ENCODE data around the gene SETD1B.
"Not testable (repeated sequence)": the region's sequence is repeated elsewhere in the genome, so short reads cannot be mapped to it uniquely, and the experiment has no call there.

Gene SETD1B

GRCh38 chr12:121828306-121828705 is 24.5 kb downstream of the SETD1B start:
- no peak for DNase-seq

GRCh38 chr12:121828826-121829225 is 25.0 kb downstream of the SETD1B start:
- DNase-seq, result no peak

- DNase-seq, result no peak
Observed at GRCh38 chr12:121829250-121829918, 25.6 kb downstream of the SETD1B start.

GRCh38 chr12:121830134-121830533 is 26.3 kb downstream of the SETD1B start:
- DNase-seq, result no peak

GRCh38 chr12:121830588-121831265 is 26.9 kb downstream of the SETD1B start:
- DNase-seq, result no peak

- no peak for DNase-seq
Observed at GRCh38 chr12:121831571-121832245, 27.9 kb downstream of the SETD1B start.

GRCh38 chr12:121837680-121838079 is 33.9 kb downstream of the SETD1B start:
- no peak for DNase-seq

GRCh38 chr12:121838126-121838525 is 34.3 kb downstream of the SETD1B start:
- DNase-seq, result no peak

GRCh38 chr12:121839106-121839992 is 35.5 kb downstream of the SETD1B start:
- peak; percentile 99 for DNase-seq

GRCh38 chr12:121839993-121840761 is 36.4 kb downstream of the SETD1B start:
- no peak for DNase-seq

- no peak for DNase-seq
Observed at GRCh38 chr12:121843236-121843982, 39.6 kb downstream of the SETD1B start.

GRCh38 chr12:121845701-121846100 is 41.9 kb downstream of the SETD1B start:
- no peak for DNase-seq

- DNase-seq, result no peak
Observed at GRCh38 chr12:121849211-121849610, 45.4 kb downstream of the SETD1B start.

GRCh38 chr12:121849665-121850064 is 45.9 kb downstream of the SETD1B start:
- DNase-seq, result no peak

GRCh38 chr12:121852392-121852791 is 48.6 kb downstream of the SETD1B start:
- not testable (repeated sequence) for DNase-seq

- no peak for DNase-seq
Observed at GRCh38 chr12:121857322-121858246, 53.8 kb downstream of the SETD1B start.

GRCh38 chr12:121858318-121858661 is 54.5 kb downstream of the SETD1B start:
- DNase-seq, result no peak

GRCh38 chr12:121858662-121859572 is 55.1 kb downstream of the SETD1B start, which contains the start of gene HPD:
HPD (minus strand) TSS chr12:121858859; CDS start chr12:121858823, 36 bp downstream.
- no peak for DNase-seq

GRCh38 chr12:121860257-121860656 is 56.4 kb downstream of the SETD1B start:
- DNase-seq, result no peak

All from NCI-H2227 treated with DMSO at 0.1 percent for 48 hours (cell line).